ENCODE data around the gene TMCC1.

Gene TMCC1

GRCh38 chr3:129897026-129897425, 3.5 kb upstream of the TMCC1 start:
- in situ Hi-C loops (cut with MboI; ENCODE audit: low pct_unique_long_range_greater_than_20kb, low sequenced_read_pairs, unreplicated experiment) = no loop called here
- no peak for TF ChIP-seq CTCF (IDR thresholded peaks at IDR 0.05; ENCODE audit: extremely low read depth, insufficient read depth, missing control alignments)
- no peak for DNase-seq (ENCODE audit: low spot score)

- in situ Hi-C loops (cut with MboI; ENCODE audit: low pct_unique_long_range_greater_than_20kb, low sequenced_read_pairs, unreplicated experiment) = no loop called here
- no peak for TF ChIP-seq CTCF (IDR thresholded peaks at IDR 0.05; ENCODE audit: extremely low read depth, insufficient read depth, missing control alignments)
- DNase-seq (ENCODE audit: low spot score) = peak; percentile 91
Observed at GRCh38 chr3:129892857-129893580, 492 bp downstream of the TMCC1 start.

- in situ Hi-C loops (cut with MboI; ENCODE audit: low pct_unique_long_range_greater_than_20kb, low sequenced_read_pairs, unreplicated experiment) = no loop called here
- no peak for TF ChIP-seq CTCF (IDR thresholded peaks at IDR 0.05; ENCODE audit: extremely low read depth, insufficient read depth, missing control alignments)
- DNase-seq (ENCODE audit: low spot score) = no peak
Observed at GRCh38 chr3:129892486-129892856, 1.0 kb downstream of the TMCC1 start.

GRCh38 chr3:129890891-129891290, 2.6 kb downstream of the TMCC1 start:
- DNase-seq (ENCODE audit: low spot score) = no peak
- TF ChIP-seq CTCF (IDR thresholded peaks at IDR 0.05; ENCODE audit: extremely low read depth, insufficient read depth, missing control alignments) = no peak
- in situ Hi-C loops (cut with MboI; ENCODE audit: low pct_unique_long_range_greater_than_20kb, low sequenced_read_pairs, unreplicated experiment) = no loop called here

GRCh38 chr3:129890125-129890524, 3.4 kb downstream of the TMCC1 start:
- in situ Hi-C loops (cut with MboI; ENCODE audit: low pct_unique_long_range_greater_than_20kb, low sequenced_read_pairs, unreplicated experiment) = no loop called here
- DNase-seq (ENCODE audit: low spot score) = no peak
- TF ChIP-seq CTCF (IDR thresholded peaks at IDR 0.05; ENCODE audit: extremely low read depth, insufficient read depth, missing control alignments) = no peak

GRCh38 chr3:129888771-129889170, 4.7 kb downstream of the TMCC1 start:
- no peak for TF ChIP-seq CTCF (IDR thresholded peaks at IDR 0.05; ENCODE audit: extremely low read depth, insufficient read depth, missing control alignments)
- DNase-seq (ENCODE audit: low spot score) = no peak
- in situ Hi-C loops (cut with MboI; ENCODE audit: low pct_unique_long_range_greater_than_20kb, low sequenced_read_pairs, unreplicated experiment) = no loop called here
